ENCODE data around the gene IQCK.

IQCK gene

DNA sequence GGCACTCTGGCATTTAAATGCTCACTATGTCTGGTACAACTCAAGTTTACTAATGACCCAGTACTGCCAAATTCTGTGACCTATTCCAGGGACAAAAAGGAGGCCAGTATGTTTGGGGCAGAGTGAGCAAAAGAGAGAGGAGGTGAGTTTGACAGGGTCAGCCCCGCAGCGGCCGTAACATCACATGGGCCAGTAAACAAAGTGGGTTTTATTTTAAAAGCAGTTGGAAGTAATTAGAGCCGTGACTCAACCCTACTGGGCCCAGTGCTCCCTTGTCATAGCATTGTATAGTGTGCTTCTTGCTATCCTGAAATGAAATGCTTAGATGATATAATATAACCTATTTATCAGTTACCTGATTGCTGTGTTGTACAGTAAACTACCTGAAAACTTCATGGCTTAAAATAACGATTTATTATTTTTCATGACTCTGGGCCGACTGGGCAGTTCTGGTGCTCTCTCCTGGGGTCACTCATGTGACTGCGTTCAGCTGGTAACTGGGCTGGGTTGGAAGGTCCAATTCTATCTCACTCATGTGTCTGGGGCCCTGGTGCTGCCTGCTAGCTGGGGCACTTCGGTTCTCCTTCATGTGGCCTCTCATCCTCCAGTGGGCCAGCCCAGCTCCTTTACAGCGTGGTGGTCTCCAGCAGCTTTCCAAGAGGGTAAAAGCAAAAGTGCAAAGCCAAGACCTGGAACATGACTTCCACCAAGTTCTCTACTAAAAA is 27.4 kb downstream of the IQCK start:
- TF ChIP-seq, protein P1, sequence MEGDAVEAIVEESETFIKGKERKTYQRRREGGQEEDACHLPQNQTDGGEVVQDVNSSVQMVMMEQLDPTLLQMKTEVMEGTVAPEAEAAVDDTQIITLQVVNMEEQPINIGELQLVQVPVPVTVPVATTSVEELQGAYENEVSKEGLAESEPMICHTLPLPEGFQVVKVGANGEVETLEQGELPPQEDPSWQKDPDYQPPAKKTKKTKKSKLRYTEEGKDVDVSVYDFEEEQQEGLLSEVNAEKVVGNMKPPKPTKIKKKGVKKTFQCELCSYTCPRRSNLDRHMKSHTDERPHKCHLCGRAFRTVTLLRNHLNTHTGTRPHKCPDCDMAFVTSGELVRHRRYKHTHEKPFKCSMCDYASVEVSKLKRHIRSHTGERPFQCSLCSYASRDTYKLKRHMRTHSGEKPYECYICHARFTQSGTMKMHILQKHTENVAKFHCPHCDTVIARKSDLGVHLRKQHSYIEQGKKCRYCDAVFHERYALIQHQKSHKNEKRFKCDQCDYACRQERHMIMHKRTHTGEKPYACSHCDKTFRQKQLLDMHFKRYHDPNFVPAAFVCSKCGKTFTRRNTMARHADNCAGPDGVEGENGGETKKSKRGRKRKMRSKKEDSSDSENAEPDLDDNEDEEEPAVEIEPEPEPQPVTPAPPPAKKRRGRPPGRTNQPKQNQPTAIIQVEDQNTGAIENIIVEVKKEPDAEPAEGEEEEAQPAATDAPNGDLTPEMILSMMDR (IDR thresholded peaks at IDR 0.05; ENCODE audit: low read depth, low read length, missing control alignments), result no peak
- Histone ChIP-seq H3K4me3 (ENCODE audit: low read depth, low read length) (no peak overlapping the region), H3K27me3 (replicated peaks) (no peaks in the 10 kb centered on the region), H3K27ac (no peak overlapping the region), H3K36me3 (replicated peaks) (no peaks in the 10 kb centered on the region)
- DNase-seq, result no peak
- in situ Hi-C loops (cut with HindIII; ENCODE audit: low pct_ligation_motif_present, low sequenced_read_pairs), result loop anchor here (25.0 kb wide), 1 partner anchor 142 kb away; the partner anchor contains the start of gene GPRC5B

DNA sequence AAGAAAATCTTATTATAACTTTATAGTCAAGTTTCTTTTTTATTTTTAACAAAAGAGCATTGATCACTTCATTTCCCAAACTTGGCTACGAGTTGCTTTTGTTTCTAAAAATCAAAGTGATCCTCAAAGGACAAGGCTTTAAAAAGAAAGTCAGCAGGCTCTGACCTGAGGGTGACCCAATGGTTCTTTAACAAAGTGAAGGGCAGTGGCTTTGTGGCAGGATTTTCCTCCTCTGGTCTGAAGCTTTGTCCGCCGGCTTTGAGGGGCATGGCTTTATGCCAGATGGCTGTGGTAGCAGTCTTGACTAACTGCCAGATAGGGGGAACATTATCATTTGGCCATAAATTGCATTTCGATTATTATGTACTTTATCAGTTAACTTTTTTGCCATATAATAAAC is 28.5 kb downstream of the IQCK start:
- Histone ChIP-seq H3K4me3 (ENCODE audit: low read depth, low read length) (no peak overlapping the region), H3K27ac (no peak overlapping the region), H3K27me3 (replicated peaks) (no peaks in the 10 kb centered on the region), H3K36me3 (replicated peaks) (no peaks in the 10 kb centered on the region)
- in situ Hi-C loops (cut with HindIII; ENCODE audit: low pct_ligation_motif_present, low sequenced_read_pairs), result loop anchor here (25.0 kb wide), 1 partner anchor 141 kb away; the partner anchor contains the start of gene GPRC5B
- TF ChIP-seq, protein P1 (IDR thresholded peaks at IDR 0.05; ENCODE audit: low read depth, low read length, missing control alignments), result no peak
- no peak for DNase-seq

DNA sequence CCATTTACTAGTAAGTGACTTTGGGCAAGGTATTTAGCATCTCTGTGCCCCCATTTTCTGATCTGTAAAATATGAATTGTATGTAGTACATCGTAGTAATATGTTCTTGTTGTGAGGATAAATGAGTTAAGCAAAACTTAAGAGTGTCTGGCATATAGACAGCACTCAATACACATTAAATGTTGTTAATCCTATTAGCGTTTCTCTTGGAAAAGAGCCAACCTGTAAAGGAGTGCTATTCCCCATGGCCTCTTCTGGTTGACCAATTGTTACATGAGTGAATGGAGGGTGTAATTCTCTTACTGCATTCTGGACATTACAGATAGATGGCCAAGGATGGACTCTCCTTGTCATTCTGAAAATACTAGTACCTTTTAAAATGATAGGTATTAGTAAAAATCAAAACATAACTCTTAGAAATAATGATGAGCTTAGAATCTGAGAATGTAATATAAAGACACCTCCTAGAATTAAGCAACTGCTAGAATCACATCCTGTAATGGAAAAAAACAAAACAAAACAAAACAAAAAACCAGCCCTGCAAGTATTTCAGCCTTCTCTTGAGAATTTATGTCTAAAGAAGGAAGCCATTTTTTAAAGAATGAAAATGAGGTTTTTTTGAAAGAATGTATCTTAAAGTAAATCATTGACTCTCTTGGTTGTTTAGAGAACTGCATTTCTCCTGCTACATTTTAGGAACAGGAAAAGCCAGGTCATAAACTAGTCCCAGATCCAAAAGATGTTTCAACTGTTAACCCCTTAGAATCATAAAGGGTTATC is 30.5 kb downstream of the IQCK start:
- TF ChIP-seq, protein P1 (IDR thresholded peaks at IDR 0.05; ENCODE audit: low read depth, low read length, missing control alignments), result no peak
- H3K27me3 ChIP-seq (replicated peaks), result no peaks in the 10 kb centered on the region
- no peak for DNase-seq

DNA sequence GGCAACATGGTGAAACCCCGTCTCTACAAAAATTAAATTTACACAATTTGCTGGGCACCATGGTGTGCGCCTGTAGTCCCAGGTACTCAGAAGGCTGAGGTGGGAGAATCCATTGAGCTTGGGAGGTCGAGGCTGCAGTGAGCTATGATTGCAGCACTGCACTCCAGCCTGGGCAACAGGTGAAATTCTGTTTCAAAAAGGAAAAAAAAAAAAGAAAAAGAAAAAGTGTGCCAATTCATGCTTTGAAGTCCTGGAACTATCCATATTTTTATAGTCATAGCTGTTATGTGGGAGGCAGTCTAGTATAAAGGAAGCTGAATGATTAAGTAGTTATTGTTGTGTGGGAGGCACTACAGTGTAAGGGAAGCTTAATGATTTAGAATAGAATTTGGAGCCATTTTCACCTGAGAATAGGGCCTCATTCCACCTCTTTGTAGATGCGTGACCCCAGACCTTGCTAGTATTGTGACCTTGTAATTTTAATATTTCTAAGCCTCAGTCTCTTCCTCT is 31.6 kb downstream of the IQCK start:
- Histone ChIP-seq H3K27me3 (replicated peaks) (no peaks in the 10 kb centered on the region), H3K4me3 (ENCODE audit: low read depth, low read length) (no peak overlapping the region)
- in situ Hi-C loops (cut with HindIII; ENCODE audit: low pct_ligation_motif_present, low sequenced_read_pairs), result loop anchor here (25.0 kb wide), 1 partner anchor 138 kb away; the partner anchor contains the start of gene GPRC5B

More for the DNA sequence above, 30.5 kb downstream of the IQCK start:
- in situ Hi-C loops (cut with HindIII; ENCODE audit: low pct_ligation_motif_present, low sequenced_read_pairs), result loop anchor here (25.0 kb wide), 1 partner anchor 139 kb away; the partner anchor contains the start of gene GPRC5B
- no peaks in the 10 kb centered on the region for H3K36me3 ChIP-seq (replicated peaks)
- no peak overlapping the region for H3K27ac ChIP-seq
- no peak overlapping the region for H3K4me3 ChIP-seq (ENCODE audit: low read depth, low read length)

DNA sequence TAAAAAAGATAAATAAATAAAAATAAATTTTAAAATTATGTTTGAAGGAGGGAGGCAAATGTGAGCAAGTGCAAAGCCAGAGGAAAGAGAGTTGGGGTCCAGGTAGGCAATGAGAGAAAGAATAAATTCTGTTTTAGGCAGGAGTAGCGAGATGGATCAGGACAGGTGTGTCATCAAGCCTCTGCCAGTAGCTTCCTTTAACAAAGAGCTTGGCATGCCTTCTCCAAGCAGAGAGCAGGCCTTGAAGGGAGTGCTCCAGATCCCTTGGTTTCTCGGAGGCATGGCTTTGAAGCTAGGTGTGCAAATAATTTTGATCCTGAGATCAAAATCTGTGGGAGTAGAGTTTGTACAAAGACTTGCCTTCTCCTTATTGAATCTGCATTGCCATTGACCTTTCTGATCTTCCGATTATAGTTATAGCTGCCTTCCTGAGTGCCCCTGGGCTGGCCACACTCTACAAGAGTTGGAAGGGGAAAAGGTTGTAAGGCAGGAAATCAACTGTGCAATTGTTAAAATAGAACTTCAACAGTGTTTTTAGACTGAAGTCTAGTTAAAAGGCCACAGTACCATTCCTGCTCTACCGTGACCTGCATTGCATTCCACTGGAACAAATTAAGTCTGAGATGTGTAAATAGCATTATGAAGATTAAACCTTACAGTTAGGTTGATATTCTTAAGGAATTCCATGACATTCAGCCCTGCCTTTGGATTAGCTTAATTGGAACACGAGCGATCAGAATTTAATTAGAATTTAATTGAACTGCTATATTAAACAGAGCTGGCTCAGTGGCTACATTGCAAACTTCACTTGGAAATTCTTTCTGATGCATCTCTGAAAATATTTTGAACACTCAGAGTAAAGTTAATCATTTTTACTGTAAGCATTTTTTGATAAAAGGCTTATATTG is 33.7 kb downstream of the IQCK start:
- in situ Hi-C loops (cut with HindIII; ENCODE audit: low pct_ligation_motif_present, low sequenced_read_pairs), result no loop called here
- Histone ChIP-seq H3K4me3 (ENCODE audit: low read depth, low read length) (no peak overlapping the region), H3K27ac (no peak overlapping the region), H3K27me3 (replicated peaks) (no peaks in the 10 kb centered on the region), H3K36me3 (replicated peaks) (no peaks in the 10 kb centered on the region)
- TF ChIP-seq, protein P1 (IDR thresholded peaks at IDR 0.05; ENCODE audit: low read depth, low read length, missing control alignments), result no peak
- DNase-seq, result no peak

More for the DNA sequence above, 31.6 kb downstream of the IQCK start:
- no peaks in the 10 kb centered on the region for H3K36me3 ChIP-seq (replicated peaks)
- no peak for DNase-seq
- no peak overlapping the region for H3K27ac ChIP-seq
- TF ChIP-seq, protein P1 (IDR thresholded peaks at IDR 0.05; ENCODE audit: low read depth, low read length, missing control alignments), result no peak
